OCI-LY7 (cell line): ENCODE measurements around the gene ERC1. TPM values are rescaled to one million over a fixed set of nuclear protein-coding genes. Genes with fewer than 3 reads are reported as not detected.

Experiments used
- BruUV-seq: library from RNA; stranded (reverse); fragments of 400-500 nt; replicated peaks from 2 replicates; lab custom pipeline; 2021; lab: Mats Ljungman, UMichigan
- CTCF ChIA-PET: fragments of 300-600 bp; sonication (Branson Sonifier 250); formaldehyde crosslinking; loops from one replicate; lab custom pipeline; 2022; ENCODE audit warnings: antibody characterized with exemption; ENCODE audit not compliant: unreplicated experiment; lab: Charles Lee
- POLR2A ChIA-PET: fragments of 300-600 bp; sonication (Branson Sonifier 250); formaldehyde crosslinking; loops from one replicate; lab custom pipeline; 2022; ENCODE audit warnings: antibody characterized with exemption; lab: Charles Lee
- DNase-seq: peaks from one replicate; pipeline ENCODE4 v3.0.0-alpha.2; 2015; ENCODE audit warnings: low spot score
- H2AFZ ChIP-seq: fragments of 200-600 bp; sonication (generic), shearing (Covaris generic); 2 replicates; pipeline ENCODE4 v1.6.1; 2014; ENCODE audit warnings: mild to moderate bottlenecking, antibody characterized with exemption, low read length, moderate library complexity
- H3K27ac ChIP-seq: fragments of 200-600 bp; sonication (generic); 2 replicates; pipeline ENCODE4 v1.5.1; 2014; ENCODE audit warnings: mixed run types, low read depth, mild to moderate bottlenecking, moderate library complexity, low read length, inconsistent platforms; ENCODE audit not compliant: poor library complexity, severe bottlenecking
- H3K36me3 ChIP-seq: fragments of 200-600 bp; sonication (generic); 2 replicates; pipeline ENCODE4 v1.6.1; 2014; ENCODE audit warnings: mild to moderate bottlenecking, antibody characterized with exemption, low read length, moderate library complexity, mixed read lengths; ENCODE audit not compliant: insufficient read depth
- H3K4me1 ChIP-seq: fragments of 200-600 bp; sonication (generic); 2 replicates; pipeline ENCODE4 v1.5.1; 2014; ENCODE audit warnings: mild to moderate bottlenecking, low read length; ENCODE audit not compliant: insufficient read depth, poor library complexity, severe bottlenecking
- H3K4me2 ChIP-seq: fragments of 200-600 bp; sonication (generic); 2 replicates; pipeline ENCODE4 v1.6.1; 2014; ENCODE audit warnings: mild to moderate bottlenecking, low read length
- H3K4me3 ChIP-seq: fragments of 200-600 bp; sonication (generic); 2 replicates; pipeline ENCODE4 v1.5.1; 2014; ENCODE audit warnings: mild to moderate bottlenecking, low read depth, low read length; ENCODE audit not compliant: poor library complexity, severe bottlenecking
- H3K79me2 ChIP-seq: fragments of 200-600 bp; sonication (generic); 2 replicates; pipeline ENCODE4 v1.6.1; 2016; ENCODE audit warnings: low read depth, mild to moderate bottlenecking, low read length, moderate library complexity, mixed read lengths; ENCODE audit not compliant: insufficient read depth
- H3K9me2 ChIP-seq: fragments of 200-600 bp; sonication (generic); 2 replicates; pipeline ENCODE4 v1.6.1; 2016; ENCODE audit warnings: mild to moderate bottlenecking, low read length, mixed read lengths; ENCODE audit not compliant: insufficient read depth
- H3K9me3 ChIP-seq: fragments of 200-600 bp; sonication (generic); 2 replicates; pipeline ENCODE4 v1.6.1; 2014; ENCODE audit warnings: mild to moderate bottlenecking, mixed run types, low read length, mixed read lengths
- H4K20me1 ChIP-seq: fragments of 200-600 bp; sonication (generic); 2 replicates; pipeline ENCODE4 v1.6.1; 2014; ENCODE audit warnings: mild to moderate bottlenecking, antibody characterized with exemption, low read length, moderate library complexity, mixed read lengths; ENCODE audit not compliant: insufficient read depth
- CTCF ChIP-seq: fragments of 200-600 bp; sonication (generic); conservative IDR thresholded peaks from 2 replicates; pipeline ENCODE4 v1.5.1; 2014; ENCODE audit warnings: mild to moderate bottlenecking, antibody characterized with exemption, low read length, moderate library complexity, mixed read lengths
- EZH2phosphoT487 ChIP-seq: fragments of 200-600 bp; sonication (generic); IDR thresholded peaks from 2 replicates; pipeline ENCODE4 v1.6.1; 2018; ENCODE audit warnings: low read depth, borderline replicate concordance, mild to moderate bottlenecking, mixed run types, antibody characterized with exemption, low read length, moderate library complexity, mixed read lengths
- intact Hi-C: fragments of 100-400 bp; cut with micrococcal nuclease; formaldehyde crosslinking; loops from one replicate; pipeline ENCODE4 v1.10.0; 2022; ENCODE audit not compliant: unreplicated experiment
- total RNA-seq, 2 experiments: library from RNA; depleted of rRNA in 1 of 2; stranded (reverse); fragments of >200 nt in 1 of 2; shearing (Covaris generic) in 1 of 2; gene quantifications; 2 replicates each; pipeline ENCODE4 v1.2.3, GENCODE V29; 2014 to 2022

Gene ERC1
- total RNA-seq, 2 experiments from 2014 or later: 26.9 to 86.9 TPM

- ChIA-PET POLR2A (no interaction called here), CTCF (no interaction called here)
- Histone ChIP-seq H3K36me3 (peaks cover 12% of the 10 kb centered on the region; the same call in 1 of the 2 replicates), H3K9me2 (no peaks in the 10 kb centered on the region), H2AFZ (no peak overlapping the region), H3K4me2 (no peak overlapping the region), H3K79me2 (no peaks in the 10 kb centered on the region), H3K9me3 (no peaks in the 10 kb centered on the region), H3K27ac (no peak overlapping the region), H3K4me1 (no peaks in the 10 kb centered on the region), H4K20me1 (no peaks in the 10 kb centered on the region), H3K4me3 (no peak overlapping the region)
- no peak for DNase-seq
- no TSS peak for BruUV-seq
- intact Hi-C loops: no loop called here
- TF ChIP-seq EZH2phosphoT487 (no peak), CTCF (no peak)
Measured at GRCh38 chr12:1496162-1496900, 505.3 kb downstream of the ERC1 start.

GRCh38 chr12:1497161-1497560, 506.1 kb downstream of the ERC1 start:
- H3K79me2 ChIP-seq: no peaks in the 10 kb centered on the region
- H3K36me3 ChIP-seq: 0 out of 2 replicates have a peak, but pooled peaks cover 6% of the 10 kb centered on the region
- H4K20me1 ChIP-seq: no peaks in the 10 kb centered on the region
- BruUV-seq: no TSS peak
- H3K9me2 ChIP-seq: no peaks in the 10 kb centered on the region
- H3K9me3 ChIP-seq: no peaks in the 10 kb centered on the region
- H3K4me3 ChIP-seq: no peak overlapping the region
- TF ChIP-seq CTCF: no peak
- no peak for TF ChIP-seq EZH2phosphoT487
- no peaks in the 10 kb centered on the region for H3K4me1 ChIP-seq
- ChIA-PET POLR2A (no interaction called here), CTCF (no interaction called here)
- no peak for DNase-seq
- no peak overlapping the region for H2AFZ ChIP-seq
- intact Hi-C loops: no loop called here
- H3K27ac ChIP-seq: no peak overlapping the region
- no peak overlapping the region for H3K4me2 ChIP-seq

GRCh38 chr12:1498199-1498740, 507.2 kb downstream of the ERC1 start:
- ChIA-PET POLR2A (no interaction called here), CTCF (no interaction called here)
- Histone ChIP-seq H2AFZ (no peak overlapping the region), H3K4me2 (no peak overlapping the region), H3K79me2 (no peaks in the 10 kb centered on the region), H3K9me2 (no peaks in the 10 kb centered on the region), H4K20me1 (no peaks in the 10 kb centered on the region), H3K27ac (no peak overlapping the region), H3K36me3 (no peaks in the 10 kb centered on the region), H3K4me1 (no peaks in the 10 kb centered on the region), H3K4me3 (no peak overlapping the region), H3K9me3 (no peaks in the 10 kb centered on the region)
- TF ChIP-seq EZH2phosphoT487: no peak
- no peak for TF ChIP-seq CTCF
- intact Hi-C loops: no loop called here
- no TSS peak for BruUV-seq
- DNase-seq: no peak
